ENCODE measurements around the gene AP1M1.
"Not testable (repeated sequence)": the region's sequence is repeated elsewhere in the genome, so short reads cannot be mapped to it uniquely, and the experiment has no call there.

Gene AP1M1

GRCh38 chr19:16164222-16164890 lies 33.4 kb upstream of the AP1M1 start:
- Histone ChIP-seq H3K9ac (ENCODE audit: low read length) (no peak overlapping the region), H3K9me3 (ENCODE audit: low read length) (no peaks in the 10 kb centered on the region), H3K4me3 (ENCODE audit: low read depth in 1 of 2, low read length in 2 of 2) (no peak overlapping the region), H3K27me3 (ENCODE audit: control insufficient read depth in 1 of 2, insufficient read depth in 2 of 2, low read length in 2 of 2) (no peaks in the 10 kb centered on the region), H3K27ac (ENCODE audit: low read depth, low read length) (no peak overlapping the region), H3K36me3 (ENCODE audit: insufficient read depth, low read length) (no peaks in the 10 kb centered on the region), H3K4me1 (ENCODE audit: insufficient read depth, low read length) (no peaks in the 10 kb centered on the region)

- no peaks in the 10 kb centered on the region for H3K36me3 ChIP-seq (ENCODE audit: insufficient read depth, low read length)
- no peaks in the 10 kb centered on the region for H3K4me1 ChIP-seq (ENCODE audit: insufficient read depth, low read length)
- H3K27ac ChIP-seq (ENCODE audit: low read depth, low read length), result no peak overlapping the region
- H3K4me3 ChIP-seq (ENCODE audit: low read depth in 1 of 2, low read length in 2 of 2), result no peak overlapping the region
- H3K9ac ChIP-seq (ENCODE audit: low read length), result no peak overlapping the region
- no peaks in the 10 kb centered on the region for H3K27me3 ChIP-seq (ENCODE audit: control insufficient read depth in 1 of 2, insufficient read depth in 2 of 2, low read length in 2 of 2)
- H3K9me3 ChIP-seq (ENCODE audit: low read length), result no peaks in the 10 kb centered on the region
Measured at GRCh38 chr19:16166417-16166816, 31.3 kb upstream of the AP1M1 start.

GRCh38 chr19:16167055-16167454 lies 30.7 kb upstream of the AP1M1 start:
- no peaks in the 10 kb centered on the region for H3K4me1 ChIP-seq (ENCODE audit: insufficient read depth, low read length)
- no peak overlapping the region for H3K4me3 ChIP-seq (ENCODE audit: low read depth in 1 of 2, low read length in 2 of 2)
- H3K27ac ChIP-seq (ENCODE audit: low read depth, low read length), result no peak overlapping the region
- H3K9ac ChIP-seq (ENCODE audit: low read length), result no peak overlapping the region
- H3K36me3 ChIP-seq (ENCODE audit: insufficient read depth, low read length), result no peaks in the 10 kb centered on the region
- no peaks in the 10 kb centered on the region for H3K27me3 ChIP-seq (ENCODE audit: control insufficient read depth in 1 of 2, insufficient read depth in 2 of 2, low read length in 2 of 2)
- H3K9me3 ChIP-seq (ENCODE audit: low read length), result no peaks in the 10 kb centered on the region

- H3K9ac ChIP-seq (ENCODE audit: low read length), result no peak overlapping the region
- no peak overlapping the region for H3K27ac ChIP-seq (ENCODE audit: low read depth, low read length)
- no peaks in the 10 kb centered on the region for H3K4me1 ChIP-seq (ENCODE audit: insufficient read depth, low read length)
- no peaks in the 10 kb centered on the region for H3K36me3 ChIP-seq (ENCODE audit: insufficient read depth, low read length)
- H3K27me3 ChIP-seq (ENCODE audit: control insufficient read depth in 1 of 2, insufficient read depth in 2 of 2, low read length in 2 of 2), result no peaks in the 10 kb centered on the region
- H3K9me3 ChIP-seq (ENCODE audit: low read length), result no peaks in the 10 kb centered on the region
- no peak overlapping the region for H3K4me3 ChIP-seq (ENCODE audit: low read depth in 1 of 2, low read length in 2 of 2)
Measured at GRCh38 chr19:16168465-16169081, 29.1 kb upstream of the AP1M1 start.

- Histone ChIP-seq H3K9ac (ENCODE audit: low read length) (no peak overlapping the region), H3K36me3 (ENCODE audit: insufficient read depth, low read length) (no peaks in the 10 kb centered on the region), H3K27ac (ENCODE audit: low read depth, low read length) (no peak overlapping the region), H3K4me1 (ENCODE audit: insufficient read depth, low read length) (no peaks in the 10 kb centered on the region), H3K27me3 (ENCODE audit: control insufficient read depth in 1 of 2, insufficient read depth in 2 of 2, low read length in 2 of 2) (no peaks in the 10 kb centered on the region), H3K9me3 (ENCODE audit: low read length) (no peaks in the 10 kb centered on the region), H3K4me3 (ENCODE audit: low read depth in 1 of 2, low read length in 2 of 2) (no peak overlapping the region)
Measured at GRCh38 chr19:16170134-16170533, 27.6 kb upstream of the AP1M1 start.

- no peaks in the 10 kb centered on the region for H3K4me1 ChIP-seq (ENCODE audit: insufficient read depth, low read length)
- no peaks in the 10 kb centered on the region for H3K27me3 ChIP-seq (ENCODE audit: control insufficient read depth in 1 of 2, insufficient read depth in 2 of 2, low read length in 2 of 2)
- no peaks in the 10 kb centered on the region for H3K36me3 ChIP-seq (ENCODE audit: insufficient read depth, low read length)
- H3K9ac ChIP-seq (ENCODE audit: low read length), result no peak overlapping the region
- H3K27ac ChIP-seq (ENCODE audit: low read depth, low read length), result no peak overlapping the region
- H3K9me3 ChIP-seq (ENCODE audit: low read length), result no peaks in the 10 kb centered on the region
- no peak overlapping the region for H3K4me3 ChIP-seq (ENCODE audit: low read depth in 1 of 2, low read length in 2 of 2)
Measured at GRCh38 chr19:16175954-16176353, 21.8 kb upstream of the AP1M1 start.

GRCh38 chr19:16178866-16179265 lies 18.8 kb upstream of the AP1M1 start:
- not testable (repeated sequence) for H3K9me3 ChIP-seq (ENCODE audit: low read length)

GRCh38 chr19:16180611-16181010 lies 17.1 kb upstream of the AP1M1 start:
- H3K27me3 ChIP-seq (ENCODE audit: control insufficient read depth in 1 of 2, insufficient read depth in 2 of 2, low read length in 2 of 2), result no peaks in the 10 kb centered on the region
- H3K36me3 ChIP-seq (ENCODE audit: insufficient read depth, low read length), result no peaks in the 10 kb centered on the region
- no peak overlapping the region for H3K9ac ChIP-seq (ENCODE audit: low read length)
- no peak overlapping the region for H3K4me3 ChIP-seq (ENCODE audit: low read depth in 1 of 2, low read length in 2 of 2)
- H3K9me3 ChIP-seq (ENCODE audit: low read length), result no peaks in the 10 kb centered on the region
- no peak overlapping the region for H3K27ac ChIP-seq (ENCODE audit: low read depth, low read length)
- no peaks in the 10 kb centered on the region for H3K4me1 ChIP-seq (ENCODE audit: insufficient read depth, low read length)

More at GRCh38 chr19:16178866-16179265, 18.8 kb upstream of the AP1M1 start:
- not testable (repeated sequence) for H3K27me3 ChIP-seq (ENCODE audit: control insufficient read depth in 1 of 2, insufficient read depth in 2 of 2, low read length in 2 of 2); H3K4me3 ChIP-seq (ENCODE audit: low read depth in 1 of 2, low read length in 2 of 2); H3K4me1 ChIP-seq (ENCODE audit: insufficient read depth, low read length); H3K27ac ChIP-seq (ENCODE audit: low read depth, low read length); H3K9ac ChIP-seq (ENCODE audit: low read length); H3K36me3 ChIP-seq (ENCODE audit: insufficient read depth, low read length)

GRCh38 chr19:16184665-16185122 lies 13.0 kb upstream of the AP1M1 start:
- Histone ChIP-seq H3K27me3 (ENCODE audit: control insufficient read depth in 1 of 2, insufficient read depth in 2 of 2, low read length in 2 of 2) (no peaks in the 10 kb centered on the region), H3K4me1 (ENCODE audit: insufficient read depth, low read length) (peaks cover 12% of the 10 kb centered on the region), H3K9ac (ENCODE audit: low read length) (no peak overlapping the region), H3K4me3 (ENCODE audit: low read depth in 1 of 2, low read length in 2 of 2) (peak overlapping the region; percentile 64 to 90), H3K27ac (ENCODE audit: low read depth, low read length) (peak overlapping the region; percentile 80), H3K9me3 (ENCODE audit: low read length) (no peaks in the 10 kb centered on the region), H3K36me3 (ENCODE audit: insufficient read depth, low read length) (peaks cover 6% of the 10 kb centered on the region)

- Histone ChIP-seq H3K9ac (ENCODE audit: low read length) (peak within 1 kb of the TSS; percentile 89), H3K9me3 (ENCODE audit: low read length) (no peaks in the 10 kb centered on the region), H3K4me3 (ENCODE audit: low read depth in 1 of 2, low read length in 2 of 2) (peak within 1 kb of the TSS; percentile 73 to 90), H3K36me3 (ENCODE audit: insufficient read depth, low read length) (peaks cover 11% of the 10 kb centered on the region), H3K27me3 (ENCODE audit: control insufficient read depth in 1 of 2, insufficient read depth in 2 of 2, low read length in 2 of 2) (no peaks in the 10 kb centered on the region), H3K4me1 (ENCODE audit: insufficient read depth, low read length) (peaks cover 12% of the 10 kb centered on the region), H3K27ac (ENCODE audit: low read depth, low read length) (peak within 1 kb of the TSS; percentile 90)
Measured at GRCh38 chr19:16185123-16185767, 12.5 kb upstream of the AP1M1 start, which contains the start of gene FAM32A. Gene FAM32A (plus strand): TSS chr19:16185410. CDS start chr19:16185443, 33 bp downstream.

GRCh38 chr19:16185768-16186123 lies 12.0 kb upstream of the AP1M1 start:
- Histone ChIP-seq H3K4me1 (ENCODE audit: insufficient read depth, low read length) (peaks cover 12% of the 10 kb centered on the region), H3K27ac (ENCODE audit: low read depth, low read length) (peak overlapping the region; percentile 90), H3K9ac (ENCODE audit: low read length) (peak overlapping the region; percentile 89), H3K36me3 (ENCODE audit: insufficient read depth, low read length) (peaks cover 16% of the 10 kb centered on the region), H3K4me3 (ENCODE audit: low read depth in 1 of 2, low read length in 2 of 2) (peak overlapping the region; percentile 73 to 90), H3K27me3 (ENCODE audit: control insufficient read depth in 1 of 2, insufficient read depth in 2 of 2, low read length in 2 of 2) (no peaks in the 10 kb centered on the region), H3K9me3 (ENCODE audit: low read length) (no peaks in the 10 kb centered on the region)

Data from muscle layer of colon (tissue), 2 donors.